Islet of Langerhans (tissue), 1 donor: Measurements from ENCODE around the gene CCDC172.
"Not testable (repeated sequence)": the region's sequence is repeated elsewhere in the genome, so short reads cannot be mapped to it uniquely, and the experiment has no call there.

Experiments used
- FAIRE-seq: peaks from one replicate; lab custom pipeline; 2011; peaks lifted over from hg19 to GRCh38; lab: Jason Lieb, UNC

Gene CCDC172

GRCh38 chr10:116336866-116337265 is 12.6 kb downstream of the CCDC172 start:
- no peak for FAIRE-seq

- no peak for FAIRE-seq
Observed at GRCh38 chr10:116352125-116352524, 27.9 kb downstream of the CCDC172 start.

- no peak for FAIRE-seq
Observed at GRCh38 chr10:116353817-116354216, 29.6 kb downstream of the CCDC172 start.

GRCh38 chr10:116355341-116355740 is 31.1 kb downstream of the CCDC172 start:
- no peak for FAIRE-seq

- no peak for FAIRE-seq
Observed at GRCh38 chr10:116356833-116357232, 32.6 kb downstream of the CCDC172 start.

- FAIRE-seq, result no peak
Observed at GRCh38 chr10:116364868-116365267, 40.6 kb downstream of the CCDC172 start.

- FAIRE-seq, result no peak
Observed at GRCh38 chr10:116371737-116372136, 47.5 kb downstream of the CCDC172 start.

- FAIRE-seq, result no peak
Observed at GRCh38 chr10:116382290-116382689, 58.0 kb downstream of the CCDC172 start.

- FAIRE-seq, result no peak
Observed at GRCh38 chr10:116385311-116385710, 61.1 kb downstream of the CCDC172 start.

- FAIRE-seq, result peak; percentile 98
Observed at GRCh38 chr10:116385994-116386809, 62.0 kb downstream of the CCDC172 start.

- not testable (repeated sequence) for FAIRE-seq
Observed at GRCh38 chr10:116393246-116393831, 69.1 kb downstream of the CCDC172 start.

GRCh38 chr10:116395223-116395985 is 71.2 kb downstream of the CCDC172 start:
- FAIRE-seq, result no peak

GRCh38 chr10:116398224-116398623 is 74.0 kb downstream of the CCDC172 start:
- FAIRE-seq, result no peak

- FAIRE-seq, result no peak
Observed at GRCh38 chr10:116402858-116403257, 78.6 kb downstream of the CCDC172 start.

- FAIRE-seq, result no peak
Observed at GRCh38 chr10:116403740-116404250, 79.5 kb downstream of the CCDC172 start.

GRCh38 chr10:116408719-116409118 is 84.5 kb downstream of the CCDC172 start:
- no peak for FAIRE-seq

- no peak for FAIRE-seq
Observed at GRCh38 chr10:116410351-116410750, 86.1 kb downstream of the CCDC172 start.

- no peak for FAIRE-seq
Observed at GRCh38 chr10:116417821-116418220, 93.6 kb downstream of the CCDC172 start.

GRCh38 chr10:116418389-116418788 is 94.1 kb downstream of the CCDC172 start:
- no peak for FAIRE-seq

- no peak for FAIRE-seq
Observed at GRCh38 chr10:116421815-116422214, 97.6 kb downstream of the CCDC172 start.

- FAIRE-seq, result no peak
Observed at GRCh38 chr10:116427671-116428070, 103.4 kb downstream of the CCDC172 start, which contains the start of gene PNLIPRP3. TSS of gene PNLIPRP3 (plus strand) at chr10:116427847. CDS start at chr10:116428013, 166 bp downstream.

GRCh38 chr10:116429288-116429977 is 105.2 kb downstream of the CCDC172 start:
- FAIRE-seq, result no peak
